Transverse colon (tissue), 4 donors: ENCODE data around the gene STX8. TPM values are rescaled to one million over a fixed set of nuclear protein-coding genes. Genes with fewer than 3 reads are reported as not detected.

ENCODE experiments used
- DNase-seq: peaks from one replicate; pipeline ENCODE4 v3.0.0-alpha.2; 2019
- H3K27ac ChIP-seq, 4 donors: fragments of 200-600 bp; sonication (generic); 2 replicates each; pipeline ENCODE4 v1.5.1; 2016 to 2018; ENCODE audit warnings: inconsistent platforms in 4 of 4
- H3K27me3 ChIP-seq: fragments of 200-600 bp; sonication (generic); 2 replicates; pipeline ENCODE4 v1.5.1; 2017; ENCODE audit warnings: inconsistent platforms
- H3K36me3 ChIP-seq, 4 donors: fragments of 200-600 bp; sonication (generic); 2 replicates each; pipeline ENCODE4 v1.5.1; 2017 to 2019; ENCODE audit warnings: inconsistent platforms in 4 of 4
- H3K4me1 ChIP-seq, 4 donors: fragments of 200-600 bp; sonication (generic); 2 replicates each; pipeline ENCODE4 v1.5.1; 2017 to 2020; ENCODE audit warnings: inconsistent platforms in 4 of 4
- H3K4me3 ChIP-seq, 4 donors: fragments of 200-600 bp; sonication (generic); 1 replicate in 1 of 4; 2 replicates in 3 of 4; pipeline versions ENCODE4 v1.5.1 to v1.6.1; 2017 to 2019; ENCODE audit warnings: inconsistent platforms in 4 of 4
- H3K9me3 ChIP-seq, 2 donors: fragments of 200-600 bp; sonication (generic); 2 replicates each; pipeline ENCODE4 v1.5.1; 2017 to 2019; ENCODE audit warnings: inconsistent platforms in 2 of 2
- CTCF ChIP-seq, 5 experiments: fragments of 200-600 bp in 3 of 5; fragments of 450-650 bp in 2 of 5; sonication (generic) in 3 of 5; IDR thresholded peaks; 1 replicate in 2 of 5; 2 replicates in 3 of 5; pipeline ENCODE4 v1.5.1; 2016 to 2017; ENCODE audit warnings: antibody characterized with exemption in 5 of 5, inconsistent platforms in 3 of 5, mild to moderate bottlenecking in 2 of 5, moderate library complexity in 1 of 5
- EP300 ChIP-seq: sonication (generic); formaldehyde crosslinking; IDR thresholded peaks from one replicate; pipeline ENCODE4 v1.6.1; 2017; ENCODE audit warnings: antibody characterized with exemption, low read depth
- POLR2A ChIP-seq: fragments of 450-650 bp; IDR thresholded peaks from one replicate; pipeline ENCODE4 v1.6.1; 2016; ENCODE audit warnings: antibody characterized with exemption, mild to moderate bottlenecking, moderate library complexity
- POLR2AphosphoS5 ChIP-seq, 3 donors: sonication (generic); formaldehyde crosslinking; IDR thresholded peaks; one replicate each; pipeline ENCODE4 v1.6.1; 2016; ENCODE audit warnings: antibody characterized with exemption in 3 of 3
- WGBS, 2 donors: methylation state at CpG; one replicate each; pipeline ENCODE4 v1.1.5; 2018; ENCODE audit warnings: low coverage in 1 of 2; 5-methylcytosine and 5-hydroxymethylcytosine counted together
- in situ Hi-C, 4 donors: fragments of 200-750 bp; cut with MboI; loops; one replicate each; pipeline versions ENCODE4 v1.15.0 to v1.15.1; 2017; ENCODE audit warnings: low sequenced_read_pairs in 3 of 4, low pct_ligation_motif_present in 1 of 4, low pct_unique_long_range_greater_than_20kb in 1 of 4
- intact Hi-C: fragments of 100-400 bp; cut with DNase I; formaldehyde crosslinking; loops from one replicate; pipeline ENCODE4 v1.15.1; 2023; ENCODE audit warnings: low total_unique reads
- total RNA-seq, 4 donors: library from RNA; depleted of rRNA; stranded (reverse); fragments of >200 nt; gene quantifications; one replicate each; pipeline ENCODE4 v1.1.0, GENCODE V29; 2016

Gene STX8
- total RNA-seq, 4 donors from 2014 or later = 18.0 to 53.8 (median 38.3) TPM

GRCh38 chr17:9270921-9271320, 304.7 kb downstream of the STX8 start:
- no peak overlapping the region for H3K27ac ChIP-seq
- intact Hi-C loops (no loop called here), in situ Hi-C loops (no loop called here)
- WGBS, 2 donors = 84 to 96% methylated on average over 3 to 9 of the region's 9 CpGs
- H3K4me3 ChIP-seq = no peak overlapping the region
- DNase-seq = no peak
- H3K27me3 ChIP-seq = no peaks in the 10 kb centered on the region
- H3K4me1 ChIP-seq = peaks cover 0 to 7% (median 0%) of the 10 kb centered on the region in 4 donors
- H3K9me3 ChIP-seq = no peaks in the 10 kb centered on the region
- no peaks in the 10 kb centered on the region for H3K36me3 ChIP-seq
- TF ChIP-seq POLR2AphosphoS5 (IDR thresholded peaks at IDR 0.05) = no peak
- TF ChIP-seq EP300 = no peak
- TF ChIP-seq POLR2A = no peak
- TF ChIP-seq CTCF (IDR thresholded peaks at IDR 0.05) = no peak

GRCh38 chr17:9269350-9270035, 306.1 kb downstream of the STX8 start:
- no peak overlapping the region for H3K27ac ChIP-seq

GRCh38 chr17:9268546-9268945, 307.1 kb downstream of the STX8 start:
- in situ Hi-C loops (no loop called here), intact Hi-C loops (no loop called here)
- Histone ChIP-seq H3K27ac (no peak overlapping the region), H3K9me3 (no peaks in the 10 kb centered on the region), H3K27me3 (no peaks in the 10 kb centered on the region), H3K36me3 (no peaks in the 10 kb centered on the region), H3K4me3 (no peak overlapping the region), H3K4me1 (peaks cover 0 to 7% (median 0%) of the 10 kb centered on the region in 4 donors)
- TF ChIP-seq POLR2AphosphoS5 (IDR thresholded peaks at IDR 0.05) = no peak
- no peak for TF ChIP-seq POLR2A
- TF ChIP-seq CTCF (IDR thresholded peaks at IDR 0.05) = no peak
- no peak for TF ChIP-seq EP300
- WGBS, 2 donors = 86% methylated on average over 6 of the region's 6 CpGs; no CpG with 5 or more reads in 1 of the 2 donors
- no peak for DNase-seq

More at GRCh38 chr17:9269350-9270035, 306.1 kb downstream of the STX8 start:
- in situ Hi-C loops (no loop called here), intact Hi-C loops (no loop called here)
- Histone ChIP-seq H3K36me3 (no peaks in the 10 kb centered on the region), H3K4me3 (no peak overlapping the region), H3K4me1 (peaks cover 0 to 7% (median 0%) of the 10 kb centered on the region in 4 donors), H3K9me3 (no peaks in the 10 kb centered on the region), H3K27me3 (no peaks in the 10 kb centered on the region)
- WGBS, 2 donors = 70 to 77% methylated on average over 3 to 7 of the region's 7 CpGs
- no peak for DNase-seq
- TF ChIP-seq POLR2AphosphoS5 (IDR thresholded peaks at IDR 0.05) (no peak), EP300 (no peak), CTCF (IDR thresholded peaks at IDR 0.05) (no peak), POLR2A (no peak)

- Histone ChIP-seq H3K4me1 (no peaks in the 10 kb centered on the region), H3K27me3 (no peaks in the 10 kb centered on the region), H3K27ac (no peak overlapping the region), H3K36me3 (no peaks in the 10 kb centered on the region), H3K4me3 (no peak overlapping the region), H3K9me3 (no peaks in the 10 kb centered on the region)
- 72 to 83% methylated on average over 3 to 9 of the region's 9 CpGs for WGBS, 2 donors
- intact Hi-C loops = no loop called here
- TF ChIP-seq POLR2A (no peak), EP300 (no peak), POLR2AphosphoS5 (IDR thresholded peaks at IDR 0.05) (no peak), CTCF (IDR thresholded peaks at IDR 0.05) (no peak)
- in situ Hi-C loops = no loop called here
- DNase-seq = no peak
These were observed 308.9 kb downstream of the STX8 start for GRCh38 chr17:9266697-9267117.
